Stimulated activated CD4-positive, alpha-beta T cell treated with anti-CD3 and anti-CD28 coated beads, Interleukin-12 subunit alpha, Interleukin-12 subunit beta, amount 100 ng/mL, for 48 hours (primary cell): ENCODE data around the gene SGF29.
"Not testable (repeated sequence)": the region's sequence is repeated elsewhere in the genome, so short reads cannot be mapped to it uniquely, and the experiment has no call there.

ENCODE experiments used
- DNase-seq, 3 donors: peaks; one replicate each; pipeline ENCODE4 v3.0.0-alpha.2; 2020; ENCODE audit warnings: low read depth in 2 of 3, low spot score in 1 of 3

SGF29 gene

GRCh38 chr16:28532940-28533647 lies 20.6 kb upstream of the SGF29 start:
- no peak for DNase-seq

GRCh38 chr16:28534542-28535373 lies 19.0 kb upstream of the SGF29 start:
- no peak for DNase-seq

- no peak for DNase-seq
Observed at GRCh38 chr16:28537076-28537475, 16.6 kb upstream of the SGF29 start.

GRCh38 chr16:28537964-28538732 lies 15.6 kb upstream of the SGF29 start:
- DNase-seq: no peak

GRCh38 chr16:28538733-28539596 lies 14.8 kb upstream of the SGF29 start, which contains the start of gene NUPR1:
NUPR1 (minus strand) TSS chr16:28538974; CDS start chr16:28538907, 67 bp downstream.
- no peak for DNase-seq

GRCh38 chr16:28540346-28540745 lies 13.4 kb upstream of the SGF29 start:
- DNase-seq: no peak

- DNase-seq: no peak
Observed at GRCh38 chr16:28542646-28543045, 11.1 kb upstream of the SGF29 start.

GRCh38 chr16:28543072-28543471 lies 10.6 kb upstream of the SGF29 start:
- DNase-seq: no peak

- DNase-seq: no peak
Observed at GRCh38 chr16:28544998-28545397, 8.7 kb upstream of the SGF29 start.

- DNase-seq: not testable (repeated sequence)
Observed at GRCh38 chr16:28545964-28546363, 7.8 kb upstream of the SGF29 start.

- no peak for DNase-seq
Observed at GRCh38 chr16:28546626-28547025, 7.1 kb upstream of the SGF29 start.

- no peak for DNase-seq
Observed at GRCh38 chr16:28548306-28548802, 5.4 kb upstream of the SGF29 start.

- no peak for DNase-seq
Observed at GRCh38 chr16:28549301-28549899, 4.3 kb upstream of the SGF29 start.

- DNase-seq: no peak
Observed at GRCh38 chr16:28554634-28555423, 1.1 kb downstream of the SGF29 start.

- DNase-seq: peak in 1 of 3 donors; percentile 10
Observed at GRCh38 chr16:28555561-28555960, 1.8 kb downstream of the SGF29 start.

- no peak for DNase-seq
Observed at GRCh38 chr16:28556914-28557320, 3.2 kb downstream of the SGF29 start.

GRCh38 chr16:28558456-28558855 lies 4.7 kb downstream of the SGF29 start:
- no peak for DNase-seq

- no peak for DNase-seq
Observed at GRCh38 chr16:28561557-28562187, 8.0 kb downstream of the SGF29 start.

GRCh38 chr16:28562199-28562598 lies 8.5 kb downstream of the SGF29 start:
- DNase-seq: no peak
